ENCODE results near the gene DARS2. TPM values are rescaled to one million over a fixed set of nuclear protein-coding genes. Genes with fewer than 3 reads are reported as not detected.

DARS2 gene
- total RNA-seq, 4 donors from 2014 or later = 7.1 to 13.7 (median 9.4) TPM

DNA sequence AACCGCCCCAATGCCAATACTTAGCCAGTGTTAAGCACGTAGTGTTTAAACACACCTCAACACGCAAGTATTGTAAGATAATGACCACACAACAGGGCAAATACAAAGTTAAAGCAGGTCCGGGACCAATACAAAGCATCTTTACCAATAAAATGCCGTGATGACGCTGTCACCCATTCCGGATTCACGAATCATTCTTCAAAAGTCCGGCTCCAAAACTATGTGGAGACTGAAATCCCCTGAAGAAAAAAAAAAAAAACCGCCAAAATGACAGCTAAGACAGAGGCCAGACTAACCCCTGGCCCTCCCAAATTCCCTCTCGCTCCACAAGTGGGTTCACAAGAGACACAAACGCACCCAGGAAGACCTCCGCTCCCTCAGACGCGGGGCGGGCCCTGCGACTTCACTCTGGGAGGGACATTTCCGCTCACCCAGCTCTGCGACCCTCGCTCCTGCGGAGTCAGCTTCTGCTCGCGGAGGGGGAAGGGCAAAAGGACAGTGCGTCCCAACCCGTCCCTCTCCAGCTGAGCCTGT is 625 bp upstream of the DARS2 start:
- H3K27ac ChIP-seq = peak overlapping the region; percentile 96
- TF ChIP-seq EP300 (IDR thresholded peaks at IDR 0.05) (no peak), POLR2AphosphoS5 (IDR thresholded peaks at IDR 0.05) (no peak), CTCF (IDR thresholded peaks at IDR 0.05) (no peak), POLR2A (IDR thresholded peaks at IDR 0.05) (no peak)
- DNase-seq (ENCODE audit: low spot score in 2 of 2) = no peak
- peak overlapping the region; percentile 83 for H3K4me3 ChIP-seq
- 0% methylated on average over 19 of the region's 25 CpGs for WGBS
- H3K36me3 ChIP-seq = no peaks in the 10 kb centered on the region
- no peaks in the 10 kb centered on the region for H3K27me3 ChIP-seq
- H3K4me1 ChIP-seq = peaks cover 21% of the 10 kb centered on the region
- no peaks in the 10 kb centered on the region for H3K9me3 ChIP-seq

DNA sequence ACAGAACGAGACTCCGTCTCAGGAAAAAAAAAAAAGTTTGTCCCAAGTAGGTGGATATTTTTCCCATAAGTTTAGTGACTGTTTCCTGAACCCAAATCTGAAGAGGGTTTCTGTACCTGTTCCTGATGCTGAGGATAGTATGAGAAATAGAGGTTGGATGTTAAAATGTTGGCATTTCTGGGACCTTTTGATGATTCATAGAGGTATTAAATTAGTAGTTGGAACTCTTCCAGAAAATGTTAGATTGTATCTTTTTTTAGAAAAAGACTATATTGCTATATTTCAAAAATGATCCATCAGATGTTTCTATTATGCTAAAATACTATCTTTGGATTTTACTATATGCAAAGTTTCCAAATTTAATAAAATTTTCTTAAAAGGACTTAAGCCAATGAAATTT is 3.1 kb downstream of the DARS2 start:
- Histone ChIP-seq H3K4me3 (no peak overlapping the region), H3K4me1 (peaks cover 21% of the 10 kb centered on the region), H3K27me3 (no peaks in the 10 kb centered on the region), H3K36me3 (peaks cover 8% of the 10 kb centered on the region), H3K9me3 (no peaks in the 10 kb centered on the region), H3K27ac (no peak overlapping the region)
- TF ChIP-seq POLR2A (IDR thresholded peaks at IDR 0.05) (no peak), CTCF (IDR thresholded peaks at IDR 0.05) (no peak), POLR2AphosphoS5 (IDR thresholded peaks at IDR 0.05) (no peak), EP300 (IDR thresholded peaks at IDR 0.05) (no peak)
- WGBS = 85% methylated on average over 2 of the region's 2 CpGs
- DNase-seq (ENCODE audit: low spot score in 2 of 2) = no peak

DNA sequence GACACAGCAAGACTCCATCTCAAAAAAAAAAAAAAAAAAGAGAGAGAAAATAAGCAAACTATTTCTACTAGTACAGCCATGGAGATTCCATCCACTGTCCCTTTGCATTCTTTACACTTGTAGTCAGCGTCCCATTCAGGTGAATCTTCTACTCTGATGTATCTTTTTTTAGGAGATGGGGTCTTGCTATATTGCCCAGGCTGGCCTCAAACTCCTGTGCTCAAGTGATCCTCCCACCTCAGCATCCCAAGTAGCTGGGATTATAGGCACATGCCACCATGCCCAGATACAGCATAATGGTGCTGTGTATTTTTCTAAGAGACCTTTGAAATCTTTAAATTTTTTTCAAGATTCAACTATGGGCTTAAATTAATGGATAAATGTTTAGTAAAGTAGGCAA is 8.3 kb downstream of the DARS2 start:
- H3K4me3 ChIP-seq = no peak overlapping the region
- TF ChIP-seq POLR2A (IDR thresholded peaks at IDR 0.05) = no peak
- no peak for TF ChIP-seq POLR2AphosphoS5 (IDR thresholded peaks at IDR 0.05)
- no peak for TF ChIP-seq CTCF (IDR thresholded peaks at IDR 0.05)
- TF ChIP-seq EP300 (IDR thresholded peaks at IDR 0.05) = no peak
- H3K27me3 ChIP-seq = no peaks in the 10 kb centered on the region
- no peak overlapping the region for H3K27ac ChIP-seq
- H3K9me3 ChIP-seq = no peaks in the 10 kb centered on the region
- 96% methylated on average over 1 of the region's 1 CpG for WGBS
- H3K36me3 ChIP-seq = peaks cover 55% of the 10 kb centered on the region
- no peak for DNase-seq (ENCODE audit: low spot score in 2 of 2)
- H3K4me1 ChIP-seq = no peaks in the 10 kb centered on the region

- Histone ChIP-seq H3K27ac (no peak overlapping the region), H3K36me3 (peaks cover 59% of the 10 kb centered on the region), H3K4me1 (no peaks in the 10 kb centered on the region), H3K9me3 (no peaks in the 10 kb centered on the region), H3K4me3 (no peak overlapping the region), H3K27me3 (no peaks in the 10 kb centered on the region)
- TF ChIP-seq POLR2A (IDR thresholded peaks at IDR 0.05) (no peak), POLR2AphosphoS5 (IDR thresholded peaks at IDR 0.05) (no peak), CTCF (IDR thresholded peaks at IDR 0.05) (no peak), EP300 (IDR thresholded peaks at IDR 0.05) (no peak)
- no peak for DNase-seq (ENCODE audit: low spot score in 2 of 2)
- WGBS = 91% methylated on average over 4 of the region's 4 CpGs
Observed at GRCh38 chr1:173852105-173852504, 27.6 kb downstream of the DARS2 start.

DNA sequence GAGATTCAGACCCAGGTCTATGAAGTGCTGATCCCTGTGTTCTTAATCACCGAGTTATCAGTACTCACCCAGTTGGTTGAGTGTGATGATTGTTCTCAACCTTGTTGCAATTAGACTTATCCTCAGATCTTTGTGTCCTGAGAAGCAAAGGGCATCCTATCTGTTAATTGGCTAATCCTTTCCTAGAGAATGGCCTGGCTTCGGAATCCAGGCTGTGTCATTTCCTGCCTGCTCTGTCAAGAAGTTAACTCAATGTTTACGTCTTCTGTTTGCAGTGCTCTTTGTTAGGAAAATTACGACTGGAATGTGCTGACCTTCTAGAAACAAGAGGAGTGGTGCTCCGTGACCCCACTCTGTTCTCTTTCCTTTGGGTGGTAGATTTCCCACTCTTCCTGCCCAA is 28.6 kb downstream of the DARS2 start:
- DNase-seq (ENCODE audit: low spot score in 2 of 2) = no peak
- TF ChIP-seq CTCF (IDR thresholded peaks at IDR 0.05) (no peak), POLR2AphosphoS5 (IDR thresholded peaks at IDR 0.05) (no peak), POLR2A (IDR thresholded peaks at IDR 0.05) (no peak), EP300 (IDR thresholded peaks at IDR 0.05) (no peak)
- H3K27ac ChIP-seq = no peak overlapping the region
- peaks cover 65% of the 10 kb centered on the region for H3K36me3 ChIP-seq
- 62% methylated on average over 5 of the region's 5 CpGs for WGBS
- no peak overlapping the region for H3K4me3 ChIP-seq
- H3K27me3 ChIP-seq = no peaks in the 10 kb centered on the region
- no peaks in the 10 kb centered on the region for H3K4me1 ChIP-seq
- no peaks in the 10 kb centered on the region for H3K9me3 ChIP-seq
